B cell (primary cell): ENCODE measurements around the gene CCDC146.
"Not testable (repeated sequence)": the region's sequence is repeated elsewhere in the genome, so short reads cannot be mapped to it uniquely, and the experiment has no call there.

ENCODE experiments used
- EZH2 ChIP-seq: IDR thresholded peaks from 2 replicates; pipeline ENCODE4 v1.6.1; 2012; ENCODE audit warnings: borderline replicate concordance, low read depth, mild to moderate bottlenecking, moderate library complexity, low read length; ENCODE audit not compliant: insufficient read depth, poor library complexity, severe bottlenecking
- TF ChIP-seq, protein P1 (sequence below): fragments of 200-600 bp; IDR thresholded peaks from one replicate; pipeline ENCODE4 v1.8.0; 2022; ENCODE audit warnings: antibody characterized with exemption, mild to moderate bottlenecking

- TF ChIP-seq, protein P1, sequence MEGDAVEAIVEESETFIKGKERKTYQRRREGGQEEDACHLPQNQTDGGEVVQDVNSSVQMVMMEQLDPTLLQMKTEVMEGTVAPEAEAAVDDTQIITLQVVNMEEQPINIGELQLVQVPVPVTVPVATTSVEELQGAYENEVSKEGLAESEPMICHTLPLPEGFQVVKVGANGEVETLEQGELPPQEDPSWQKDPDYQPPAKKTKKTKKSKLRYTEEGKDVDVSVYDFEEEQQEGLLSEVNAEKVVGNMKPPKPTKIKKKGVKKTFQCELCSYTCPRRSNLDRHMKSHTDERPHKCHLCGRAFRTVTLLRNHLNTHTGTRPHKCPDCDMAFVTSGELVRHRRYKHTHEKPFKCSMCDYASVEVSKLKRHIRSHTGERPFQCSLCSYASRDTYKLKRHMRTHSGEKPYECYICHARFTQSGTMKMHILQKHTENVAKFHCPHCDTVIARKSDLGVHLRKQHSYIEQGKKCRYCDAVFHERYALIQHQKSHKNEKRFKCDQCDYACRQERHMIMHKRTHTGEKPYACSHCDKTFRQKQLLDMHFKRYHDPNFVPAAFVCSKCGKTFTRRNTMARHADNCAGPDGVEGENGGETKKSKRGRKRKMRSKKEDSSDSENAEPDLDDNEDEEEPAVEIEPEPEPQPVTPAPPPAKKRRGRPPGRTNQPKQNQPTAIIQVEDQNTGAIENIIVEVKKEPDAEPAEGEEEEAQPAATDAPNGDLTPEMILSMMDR = not testable (repeated sequence)
- TF ChIP-seq EZH2 = not testable (repeated sequence)
Observed at GRCh38 chr7:77154917-77155464, 32.6 kb downstream of the CCDC146 start.
